Uterus (tissue), 2 donors: ENCODE data around the gene AFAP1L1.

ENCODE experiments used
- CTCF ChIP-seq, 4 experiments: fragments of 200-600 bp in 2 of 4; fragments of 450-650 bp in 2 of 4; sonication (generic) in 2 of 4; IDR thresholded peaks; one replicate each; pipeline ENCODE4 v1.5.1; 2016 to 2019; ENCODE audit warnings: antibody characterized with exemption in 4 of 4, mild to moderate bottlenecking in 2 of 4, moderate library complexity in 1 of 4
- POLR2A ChIP-seq, 2 donors: fragments of 450-650 bp; IDR thresholded peaks; one replicate each; pipeline ENCODE4 v1.6.1; 2016; ENCODE audit warnings: antibody characterized with exemption in 2 of 2, mild to moderate bottlenecking in 1 of 2, moderate library complexity in 1 of 2

GRCh38 chr5:149355688-149356087 lies 84.0 kb downstream of the AFAP1L1 start:
- TF ChIP-seq CTCF (IDR thresholded peaks at IDR 0.05) = no peak
- TF ChIP-seq POLR2A (IDR thresholded peaks at IDR 0.05) = no peak
